PC-9 (cell line): ENCODE data around the gene ARL3.

ENCODE experiments used
- EZH2 ChIP-seq: fragments of 200-600 bp; sonication (generic); IDR thresholded peaks from 2 replicates; pipeline ENCODE4 v1.8.0; 2017; ENCODE audit warnings: antibody characterized with exemption, low read depth
- TF ChIP-seq, protein P1 (sequence below): fragments of 200-600 bp; sonication (generic); conservative IDR thresholded peaks from 2 replicates; pipeline ENCODE4 v1.6.1; 2017; ENCODE audit warnings: mixed run types, antibody characterized with exemption, mild to moderate bottlenecking, moderate library complexity

DNA sequence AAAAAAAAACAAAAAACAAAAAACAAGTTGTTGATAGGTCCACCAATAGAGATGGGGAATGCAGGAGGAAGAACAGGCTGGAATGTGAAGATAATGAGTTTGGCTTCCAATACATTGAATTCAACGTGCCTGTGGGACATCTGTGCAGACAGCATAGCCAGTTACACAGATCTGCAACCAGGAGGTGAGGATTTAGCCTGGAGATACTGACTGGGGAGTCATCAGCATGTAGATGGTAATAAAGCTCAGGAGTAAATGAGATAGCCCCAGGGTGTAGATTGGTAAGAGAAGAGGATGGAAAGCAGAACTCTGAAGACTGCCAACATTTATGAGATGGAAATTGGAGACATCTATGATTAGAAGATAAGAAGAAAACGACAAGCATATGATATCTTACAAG lies 74.7 kb downstream of the ARL3 start:
- TF ChIP-seq, protein P1, sequence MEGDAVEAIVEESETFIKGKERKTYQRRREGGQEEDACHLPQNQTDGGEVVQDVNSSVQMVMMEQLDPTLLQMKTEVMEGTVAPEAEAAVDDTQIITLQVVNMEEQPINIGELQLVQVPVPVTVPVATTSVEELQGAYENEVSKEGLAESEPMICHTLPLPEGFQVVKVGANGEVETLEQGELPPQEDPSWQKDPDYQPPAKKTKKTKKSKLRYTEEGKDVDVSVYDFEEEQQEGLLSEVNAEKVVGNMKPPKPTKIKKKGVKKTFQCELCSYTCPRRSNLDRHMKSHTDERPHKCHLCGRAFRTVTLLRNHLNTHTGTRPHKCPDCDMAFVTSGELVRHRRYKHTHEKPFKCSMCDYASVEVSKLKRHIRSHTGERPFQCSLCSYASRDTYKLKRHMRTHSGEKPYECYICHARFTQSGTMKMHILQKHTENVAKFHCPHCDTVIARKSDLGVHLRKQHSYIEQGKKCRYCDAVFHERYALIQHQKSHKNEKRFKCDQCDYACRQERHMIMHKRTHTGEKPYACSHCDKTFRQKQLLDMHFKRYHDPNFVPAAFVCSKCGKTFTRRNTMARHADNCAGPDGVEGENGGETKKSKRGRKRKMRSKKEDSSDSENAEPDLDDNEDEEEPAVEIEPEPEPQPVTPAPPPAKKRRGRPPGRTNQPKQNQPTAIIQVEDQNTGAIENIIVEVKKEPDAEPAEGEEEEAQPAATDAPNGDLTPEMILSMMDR, result no peak
- no peak for TF ChIP-seq EZH2
